Activated CD4-positive, alpha-beta T cell treated with anti-CD3 and anti-CD28 coated beads, Interleukin-2, amount 10 ng/mL, durations not matched to agents 7 days and 5 days (primary cell): ENCODE data around the gene CHN2. TPM values are rescaled to one million over a fixed set of nuclear protein-coding genes. Genes with fewer than 3 reads are reported as not detected.

Experiments
- CTCF ChIA-PET: fragments of 350-600 bp; sonication (Branson Sonifier 250); formaldehyde crosslinking; loops from one replicate; lab custom pipeline; 2021; ENCODE audit warnings: antibody characterized with exemption; lab: Charles Lee
- POLR2A ChIA-PET: fragments of 350-600 bp; sonication (Branson Sonifier 250); formaldehyde crosslinking; loops from one replicate; lab custom pipeline; 2021; ENCODE audit warnings: antibody characterized with exemption; lab: Charles Lee
- DNase-seq: peaks from one replicate; pipeline ENCODE4 v3.0.0-alpha.2; 2020
- H3K27ac Mint-ChIP-seq: one replicate; pipeline ENCODE4 v1.8.0; 2021; ENCODE audit warnings: mild to moderate bottlenecking, moderate library complexity, mixed read lengths
- H3K27me3 Mint-ChIP-seq: one replicate; pipeline ENCODE4 v1.8.0; 2021; ENCODE audit warnings: mixed read lengths
- H3K36me3 Mint-ChIP-seq: one replicate; pipeline ENCODE4 v1.8.0; 2021; ENCODE audit warnings: low read depth, mixed read lengths
- H3K4me1 Mint-ChIP-seq: one replicate; pipeline ENCODE4 v1.8.0; 2021; ENCODE audit warnings: mixed read lengths
- H3K4me3 Mint-ChIP-seq: one replicate; pipeline ENCODE4 v1.8.0; 2021; ENCODE audit warnings: mild to moderate bottlenecking, moderate library complexity, mixed read lengths
- H3K9me3 Mint-ChIP-seq: one replicate; pipeline ENCODE4 v1.8.0; 2021; ENCODE audit warnings: mixed read lengths
- total RNA-seq, 2 experiments: library from RNA; stranded (reverse); gene quantifications; one replicate each; pipeline ENCODE4 v1.2.3, GENCODE V29; 2021

The CHN2 gene
- total RNA-seq, 2 experiments from 2014 or later, result 2.4 to 3.6 TPM

GRCh38 chr7:29484280-29484679 is 289.7 kb downstream of the CHN2 start:
- Mint-ChIP-seq H3K27me3 (no peaks in the 10 kb centered on the region), H3K27ac (no peak overlapping the region), H3K4me3 (no peak overlapping the region), H3K9me3 (no peaks in the 10 kb centered on the region), H3K4me1 (no peaks in the 10 kb centered on the region), H3K36me3 (no peaks in the 10 kb centered on the region)
- DNase-seq, result no peak
- ChIA-PET POLR2A (no interaction called here), CTCF (no interaction called here)

DNA sequence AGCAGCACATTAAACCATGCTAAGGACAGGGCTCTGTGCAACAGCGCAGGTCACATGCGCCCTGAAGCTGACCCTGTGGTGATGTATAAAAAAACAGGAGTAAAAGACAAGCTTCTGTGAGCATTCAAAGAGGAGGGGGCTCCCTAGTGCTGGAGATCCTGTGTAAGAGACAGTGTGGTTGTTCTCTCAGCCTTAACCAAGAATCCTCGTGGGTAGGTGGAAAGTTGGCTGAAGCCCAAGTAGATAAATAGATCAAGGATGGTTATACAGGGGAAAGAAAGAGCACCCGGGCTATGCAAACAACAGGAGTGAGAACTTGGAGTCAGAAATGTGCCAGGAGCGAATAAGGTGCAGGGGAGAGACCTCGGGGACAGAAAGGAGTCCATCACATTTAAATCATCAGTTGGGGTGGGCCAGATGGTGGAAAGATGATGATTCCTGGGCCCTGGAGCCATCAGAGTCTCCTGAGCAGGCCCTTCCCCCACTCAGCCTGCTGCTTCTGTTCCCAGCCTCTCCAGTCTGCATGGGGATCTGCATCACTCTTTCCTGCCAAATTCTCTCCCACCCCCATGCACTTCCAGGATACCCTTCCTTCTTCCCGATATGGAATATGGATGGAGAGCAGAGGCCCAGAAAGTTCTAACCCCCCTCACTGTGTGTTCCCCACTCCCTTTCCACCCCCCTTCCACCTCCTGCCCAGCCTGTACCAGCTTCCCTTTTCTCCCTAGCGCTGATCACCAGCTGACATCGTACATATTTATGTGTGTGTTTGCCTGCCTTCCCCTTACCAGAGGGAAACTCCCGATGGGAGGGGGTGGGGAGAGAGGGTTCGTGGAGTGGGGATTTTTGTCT is 291.0 kb downstream of the CHN2 start:
- DNase-seq, result no peak
- no peak overlapping the region for H3K4me3 Mint-ChIP-seq
- POLR2A ChIA-PET, result no interaction called here

DNA sequence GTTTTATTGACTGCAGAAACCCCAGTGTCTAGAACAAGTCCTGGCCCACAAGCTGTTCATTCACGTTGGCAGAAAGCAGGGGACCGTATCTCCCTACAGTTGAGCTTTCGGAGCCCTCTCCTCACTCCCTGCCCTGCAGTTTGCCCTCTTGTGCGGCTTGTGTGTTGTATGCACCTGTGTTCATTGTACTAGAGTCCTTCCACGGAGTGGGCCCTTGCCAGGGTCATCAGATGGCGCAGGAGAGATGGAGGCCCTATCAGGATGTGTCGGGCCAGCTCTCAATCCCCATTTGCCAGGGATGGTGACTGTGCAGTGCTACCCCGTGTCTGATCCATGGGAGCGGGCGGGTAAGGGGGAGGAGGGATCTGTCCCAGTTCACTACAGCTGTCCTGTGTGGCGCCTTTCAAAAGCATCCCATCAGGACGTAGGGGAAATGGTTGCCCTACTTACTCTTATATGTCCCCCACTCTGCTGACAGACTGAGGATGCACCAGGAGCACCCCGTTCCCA is 291.7 kb downstream of the CHN2 start:
- Mint-ChIP-seq H3K9me3 (no peaks in the 10 kb centered on the region), H3K4me3 (no peak overlapping the region), H3K27ac (no peak overlapping the region), H3K27me3 (peaks cover 2% of the 10 kb centered on the region), H3K4me1 (no peaks in the 10 kb centered on the region), H3K36me3 (no peaks in the 10 kb centered on the region)
- POLR2A ChIA-PET, result no interaction called here
- CTCF ChIA-PET, result no interaction called here
- no peak for DNase-seq

More for the DNA sequence above, 291.0 kb downstream of the CHN2 start:
- no peaks in the 10 kb centered on the region for H3K36me3 Mint-ChIP-seq
- H3K4me1 Mint-ChIP-seq, result no peaks in the 10 kb centered on the region
- no peaks in the 10 kb centered on the region for H3K9me3 Mint-ChIP-seq
- H3K27me3 Mint-ChIP-seq, result peaks cover 2% of the 10 kb centered on the region
- CTCF ChIA-PET, result no interaction called here
- no peak overlapping the region for H3K27ac Mint-ChIP-seq

- POLR2A ChIA-PET, result no interaction called here
- Mint-ChIP-seq H3K4me3 (no peak overlapping the region), H3K27ac (no peak overlapping the region), H3K9me3 (no peaks in the 10 kb centered on the region), H3K27me3 (peaks cover 2% of the 10 kb centered on the region), H3K4me1 (no peaks in the 10 kb centered on the region), H3K36me3 (no peaks in the 10 kb centered on the region)
- CTCF ChIA-PET, result no interaction called here
- DNase-seq, result no peak
Observed at GRCh38 chr7:29487424-29487823, 292.8 kb downstream of the CHN2 start.

GRCh38 chr7:29488203-29488970 is 293.8 kb downstream of the CHN2 start:
- CTCF ChIA-PET, result interaction anchor here (0.6 kb wide), 1 partner anchor 17 kb away, joined by 3 read pairs; no protein-coding TSS in a partner anchor

GRCh38 chr7:29488977-29489376 is 294.4 kb downstream of the CHN2 start:
- no peak for DNase-seq
- CTCF ChIA-PET, result no interaction called here
- Mint-ChIP-seq H3K4me3 (no peak overlapping the region), H3K9me3 (no peaks in the 10 kb centered on the region), H3K4me1 (no peaks in the 10 kb centered on the region), H3K27me3 (peaks cover 2% of the 10 kb centered on the region), H3K27ac (no peak overlapping the region), H3K36me3 (no peaks in the 10 kb centered on the region)
- POLR2A ChIA-PET, result no interaction called here

More at GRCh38 chr7:29488203-29488970, 293.8 kb downstream of the CHN2 start:
- H3K27ac Mint-ChIP-seq, result no peak overlapping the region
- H3K4me1 Mint-ChIP-seq, result no peaks in the 10 kb centered on the region
- DNase-seq, result no peak
- no peaks in the 10 kb centered on the region for H3K9me3 Mint-ChIP-seq
- peaks cover 2% of the 10 kb centered on the region for H3K27me3 Mint-ChIP-seq
- no peak overlapping the region for H3K4me3 Mint-ChIP-seq
- POLR2A ChIA-PET, result no interaction called here
- no peaks in the 10 kb centered on the region for H3K36me3 Mint-ChIP-seq

DNA sequence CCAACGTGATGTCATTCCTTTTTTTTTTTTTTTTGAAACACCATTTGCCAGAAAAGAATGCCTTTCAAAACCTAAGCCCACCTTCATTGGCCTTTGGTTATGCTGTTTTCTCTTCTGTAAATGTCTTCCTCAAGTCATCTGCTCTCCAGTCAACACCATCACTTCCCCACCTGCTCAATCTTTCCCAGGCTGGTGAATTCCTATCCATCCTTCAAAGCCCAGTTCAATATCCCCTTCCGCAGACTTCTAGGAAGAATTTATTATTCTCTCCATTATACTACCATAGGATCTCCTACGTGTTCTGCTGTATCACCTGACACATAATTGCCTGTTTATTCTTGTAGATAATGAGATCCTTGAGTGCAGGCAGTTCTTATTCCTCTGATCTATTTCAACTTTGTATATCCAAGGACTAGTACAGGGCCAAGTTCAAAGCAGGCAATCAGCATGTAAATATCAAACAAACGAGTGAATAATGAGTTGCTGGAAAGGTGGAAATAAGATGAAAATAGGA is 295.6 kb downstream of the CHN2 start:
- Mint-ChIP-seq H3K27ac (no peak overlapping the region), H3K4me1 (no peaks in the 10 kb centered on the region), H3K27me3 (peaks cover 2% of the 10 kb centered on the region), H3K9me3 (no peaks in the 10 kb centered on the region), H3K4me3 (no peak overlapping the region), H3K36me3 (no peaks in the 10 kb centered on the region)
- ChIA-PET POLR2A (no interaction called here), CTCF (no interaction called here)
- DNase-seq, result no peak

GRCh38 chr7:29494350-29494749 is 299.8 kb downstream of the CHN2 start:
- no peak overlapping the region for H3K27ac Mint-ChIP-seq
- no peaks in the 10 kb centered on the region for H3K4me1 Mint-ChIP-seq
- H3K27me3 Mint-ChIP-seq, result peaks cover 2% of the 10 kb centered on the region
- no peak overlapping the region for H3K4me3 Mint-ChIP-seq
- no peaks in the 10 kb centered on the region for H3K36me3 Mint-ChIP-seq
- H3K9me3 Mint-ChIP-seq, result no peaks in the 10 kb centered on the region
- no peak for DNase-seq
- POLR2A ChIA-PET, result no interaction called here
- CTCF ChIA-PET, result no interaction called here

DNA sequence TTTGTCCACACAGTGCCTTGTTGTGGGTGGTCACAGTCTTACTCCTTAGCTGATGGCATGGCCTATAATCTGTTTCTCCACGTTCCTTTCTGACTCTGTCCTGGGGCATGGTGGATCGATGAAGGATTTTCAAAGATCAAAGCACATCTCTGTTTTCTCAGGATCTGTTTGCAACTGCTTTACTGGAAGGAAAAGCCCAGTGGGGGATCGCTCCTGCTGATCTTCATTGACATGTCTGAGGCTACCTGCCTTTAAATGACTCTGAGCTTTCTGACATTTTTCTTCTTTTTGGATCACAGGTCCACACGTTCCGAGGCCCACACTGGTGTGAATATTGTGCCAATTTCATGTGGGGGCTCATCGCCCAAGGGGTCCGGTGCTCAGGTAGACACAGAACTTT is 301.1 kb downstream of the CHN2 start:
- Mint-ChIP-seq H3K4me1 (no peaks in the 10 kb centered on the region), H3K27ac (no peak overlapping the region), H3K9me3 (no peaks in the 10 kb centered on the region), H3K27me3 (no peaks in the 10 kb centered on the region), H3K36me3 (no peaks in the 10 kb centered on the region), H3K4me3 (no peak overlapping the region)
- DNase-seq, result no peak
- POLR2A ChIA-PET, result no interaction called here
- CTCF ChIA-PET, result interaction anchor here (1.0 kb wide), 1 partner anchor 87 kb away, joined by 3 read pairs; no protein-coding TSS in a partner anchor

DNA sequence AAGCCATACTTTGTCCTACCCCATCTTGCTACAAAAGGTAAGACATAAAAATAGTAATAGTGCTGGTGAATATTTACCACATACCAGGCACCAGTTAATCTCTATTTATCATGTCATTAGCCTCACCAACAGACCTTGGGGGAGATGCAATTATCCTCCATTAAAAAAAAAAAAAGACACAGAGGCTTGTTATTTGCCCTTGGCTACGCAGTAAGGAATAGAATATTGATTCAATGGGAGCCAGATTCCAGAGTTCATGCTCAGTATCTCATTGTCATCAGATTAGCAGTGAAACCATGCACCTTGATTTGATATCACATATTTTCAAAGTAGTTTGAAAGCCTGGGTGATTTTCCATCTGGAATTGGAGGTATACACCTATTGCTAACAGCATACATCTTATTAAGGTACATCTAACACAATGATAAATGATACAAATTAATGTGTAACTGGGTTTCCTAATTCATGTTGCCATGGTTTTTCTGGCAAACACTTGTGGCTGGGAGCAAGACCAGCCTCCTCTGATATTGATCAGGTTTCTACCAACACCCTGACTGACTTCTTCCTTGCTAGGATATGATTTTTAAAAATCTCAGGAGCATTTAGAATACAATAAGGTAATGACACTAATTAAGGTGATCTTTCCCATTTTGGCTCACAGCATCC is 301.9 kb downstream of the CHN2 start:
- H3K27ac Mint-ChIP-seq, result no peak overlapping the region
- no peaks in the 10 kb centered on the region for H3K36me3 Mint-ChIP-seq
- no peaks in the 10 kb centered on the region for H3K27me3 Mint-ChIP-seq
- CTCF ChIA-PET, result interaction anchor here (1.0 kb wide), 1 partner anchor 88 kb away, joined by 3 read pairs; no protein-coding TSS in a partner anchor
- H3K4me1 Mint-ChIP-seq, result no peaks in the 10 kb centered on the region
- H3K4me3 Mint-ChIP-seq, result no peak overlapping the region
- DNase-seq, result no peak
- H3K9me3 Mint-ChIP-seq, result no peaks in the 10 kb centered on the region
- POLR2A ChIA-PET, result no interaction called here

GRCh38 chr7:29499932-29500331 is 305.4 kb downstream of the CHN2 start:
- ChIA-PET CTCF (no interaction called here), POLR2A (no interaction called here)
- H3K9me3 Mint-ChIP-seq, result no peaks in the 10 kb centered on the region
- H3K36me3 Mint-ChIP-seq, result no peaks in the 10 kb centered on the region
- H3K27me3 Mint-ChIP-seq, result no peaks in the 10 kb centered on the region
- no peak overlapping the region for H3K4me3 Mint-ChIP-seq
- no peak for DNase-seq
- no peaks in the 10 kb centered on the region for H3K4me1 Mint-ChIP-seq
- no peak overlapping the region for H3K27ac Mint-ChIP-seq

DNA sequence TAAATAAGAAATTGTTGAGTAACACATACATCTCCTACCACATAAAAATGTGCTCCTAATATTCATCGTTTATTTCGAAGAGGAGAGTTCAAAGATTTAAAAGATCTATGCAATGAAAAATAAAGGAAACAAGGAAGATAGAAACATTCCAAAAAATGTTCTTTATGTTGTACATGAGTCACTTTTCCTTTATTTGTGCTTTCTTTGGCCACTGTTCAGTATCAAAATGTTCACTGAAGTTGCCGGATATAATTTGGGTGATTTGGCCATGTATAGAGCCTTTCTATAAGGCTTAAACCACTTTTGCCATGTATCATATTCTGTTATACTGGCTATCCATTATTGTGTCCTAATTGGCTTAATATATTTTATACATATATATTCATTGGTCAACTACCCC is 306.1 kb downstream of the CHN2 start:
- ChIA-PET CTCF (no interaction called here), POLR2A (no interaction called here)
- DNase-seq, result no peak
- H3K27ac Mint-ChIP-seq, result no peak overlapping the region
- H3K4me1 Mint-ChIP-seq, result no peaks in the 10 kb centered on the region
- H3K36me3 Mint-ChIP-seq, result no peaks in the 10 kb centered on the region
- H3K4me3 Mint-ChIP-seq, result no peak overlapping the region
- no peaks in the 10 kb centered on the region for H3K9me3 Mint-ChIP-seq
- no peaks in the 10 kb centered on the region for H3K27me3 Mint-ChIP-seq
